HepG2 (cell line): ENCODE measurements around the gene GHRHR. TPM values are rescaled to one million over a fixed set of nuclear protein-coding genes. Genes with fewer than 3 reads are reported as not detected.

Experiments used
- ATAC-seq: fragments of 200-7000 bp; cut with Tn5 transposase; 3 replicates; pipeline ENCODE4 v1.9.1; 2020; ENCODE audit warnings: mild to moderate bottlenecking, moderate library complexity
- BruUV-seq: library from RNA; stranded (reverse); fragments of 400-500 nt; replicated peaks from 2 replicates; lab custom pipeline; 2021; lab: Mats Ljungman, UMichigan
- CTCF ChIA-PET: fragments of 300-600 bp; formaldehyde crosslinking; extraction: SDS; loops from one replicate; lab custom pipeline; 2021; ENCODE audit warnings: low total read pairs, inconsistent platforms, low intra/inter-chr PET ratio; lab: Yijun Ruan, JAX
- POLR2A ChIA-PET: fragments of 350-600 bp; sonication (Branson Sonifier 250); formaldehyde crosslinking; loops from one replicate; lab custom pipeline; 2020; ENCODE audit warnings: antibody characterized with exemption, inconsistent platforms; lab: Yijun Ruan, JAX
- DNase-seq: peaks from one replicate; pipeline ENCODE4 v3.0.0-alpha.2; 2015; ENCODE audit warnings: low spot score
- FAIRE-seq: peaks from 3 replicates; lab custom pipeline; 2011; peaks lifted over from hg19 to GRCh38; lab: Jason Lieb, UNC
- H2AFZ ChIP-seq: one replicate; pipeline ENCODE4 v1.6.1; 2011; ENCODE audit warnings: low read length, inconsistent platforms
- H3K27ac ChIP-seq: fragments of 300-600 bp; 3 replicates; pipeline ENCODE4 v1.8.0; 2011; ENCODE audit warnings: mixed run types, mild to moderate bottlenecking, mixed read lengths, low read length, inconsistent platforms; ENCODE audit not compliant: insufficient read depth; ENCODE audit errors: extremely low read length
- H3K27me3 ChIP-seq, 2 experiments: fragments of 200-600 bp in 1 of 2; 2 replicates in 1 of 2; 3 replicates in 1 of 2; pipeline versions ENCODE4 v1.6.0 to v1.8.0; 2011; ENCODE audit warnings: low read length in 2 of 2, mild to moderate bottlenecking in 2 of 2, moderate library complexity in 2 of 2, inconsistent platforms in 1 of 2; ENCODE audit not compliant: insufficient read depth in 2 of 2, control insufficient read depth in 1 of 2
- H3K36me3 ChIP-seq, 2 experiments: fragments of 200-600 bp in 1 of 2; replicated peaks in 1 of 2; 2 replicates in 1 of 2; 3 replicates in 1 of 2; pipeline versions ENCODE4 v1.5.1 to v1.8.0; 2011; ENCODE audit warnings: low read length in 2 of 2, inconsistent platforms in 1 of 2; ENCODE audit not compliant: insufficient read depth in 2 of 2, control insufficient read depth in 1 of 2
- H3K4me1 ChIP-seq: 2 replicates; pipeline ENCODE4 v1.5.1; 2012; ENCODE audit warnings: low read length, inconsistent platforms; ENCODE audit not compliant: insufficient read depth
- H3K4me2 ChIP-seq: 2 replicates; pipeline ENCODE4 v1.6.0; 2011; ENCODE audit warnings: low read depth, low read length, inconsistent platforms
- H3K4me3 ChIP-seq, 3 experiments: fragments of 200-600 bp in 1 of 3; sonication (generic), shearing (Covaris generic) in 1 of 3; replicated peaks in 1 of 3; 2 replicates each; pipeline ENCODE4 v1.5.1; 2011 to 2016; ENCODE audit warnings: low read length in 3 of 3, inconsistent platforms in 2 of 3, low read depth in 2 of 3, mild to moderate bottlenecking in 2 of 3, control low read depth in 1 of 3, mixed read lengths in 1 of 3; ENCODE audit not compliant: insufficient read depth in 1 of 3
- H3K79me2 ChIP-seq: one replicate; pipeline ENCODE4 v1.6.1; 2011; ENCODE audit warnings: low read length, inconsistent platforms; ENCODE audit not compliant: insufficient read depth
- H3K9ac ChIP-seq: 2 replicates; pipeline ENCODE4 v1.6.0; 2011; ENCODE audit warnings: mild to moderate bottlenecking, low read depth, low read length, inconsistent platforms; ENCODE audit not compliant: insufficient read depth
- H3K9me3 ChIP-seq: 2 replicates; pipeline ENCODE4 v1.5.1; 2012; ENCODE audit warnings: mild to moderate bottlenecking, low read length
- H4K20me1 ChIP-seq: 2 replicates; pipeline ENCODE4 v1.6.0; 2011; ENCODE audit warnings: inconsistent platforms, mild to moderate bottlenecking, low read length, moderate library complexity; ENCODE audit not compliant: insufficient read depth
- AHR ChIP-seq: IDR thresholded peaks from 2 replicates; pipeline ENCODE4 v1.6.1; 2018; ENCODE audit warnings: missing genetic modification reagents, missing compliant biosample characterization
- BCL6 ChIP-seq: IDR thresholded peaks from 2 replicates; pipeline ENCODE4 v1.6.1; 2016; ENCODE audit warnings: missing genetic modification reagents, missing compliant biosample characterization
- CHD4 ChIP-seq: fragments of 200-600 bp; sonication (generic); IDR thresholded peaks from 2 replicates; pipeline ENCODE4 v1.7.0; 2017; ENCODE audit warnings: mild to moderate bottlenecking, low read length, borderline replicate concordance
- FOSL2 ChIP-seq: sonication (generic); formaldehyde crosslinking; IDR thresholded peaks from 2 replicates; pipeline ENCODE4 v1.4.0; 2020; ENCODE audit warnings: missing genetic modification reagents
- IKZF4 ChIP-seq: sonication (generic); formaldehyde crosslinking; IDR thresholded peaks from 2 replicates; pipeline ENCODE4 v1.5.1; 2020; ENCODE audit warnings: borderline replicate concordance, mild to moderate bottlenecking, low read depth, missing genetic modification reagents; ENCODE audit errors: not compliant biosample characterization
- KLF15 ChIP-seq: sonication (generic); formaldehyde crosslinking; IDR thresholded peaks from 2 replicates; pipeline ENCODE4 v1.8.1; 2023; ENCODE audit warnings: borderline replicate concordance, mild to moderate bottlenecking, inconsistent platforms, missing genetic modification reagents, mixed read lengths
- MAZ ChIP-seq, 2 experiments: sonication (generic) in 1 of 2; formaldehyde crosslinking in 1 of 2; IDR thresholded peaks; 2 replicates each; pipeline versions ENCODE4 v1.5.0 to v1.6.1; 2012 to 2020; ENCODE audit warnings: low read depth in 2 of 2, mild to moderate bottlenecking in 2 of 2, borderline replicate concordance in 1 of 2, improper control_type of control experiment in 1 of 2, low read length in 1 of 2, missing genetic modification reagents in 1 of 2, moderate library complexity in 1 of 2
- PHB2 ChIP-seq: fragments of 450-650 bp; IDR thresholded peaks from 2 replicates; pipeline ENCODE4 v1.6.1; 2018; ENCODE audit not compliant: partially characterized antibody
- POGZ ChIP-seq: sonication (generic); formaldehyde crosslinking; IDR thresholded peaks from 2 replicates; pipeline ENCODE4 v1.4.0; 2020; ENCODE audit warnings: mild to moderate bottlenecking, missing genetic modification reagents
- RBAK ChIP-seq: sonication (generic); formaldehyde crosslinking; IDR thresholded peaks from 2 replicates; pipeline ENCODE4 v1.5.1; 2020; ENCODE audit warnings: mild to moderate bottlenecking, missing genetic modification reagents
- SMARCC2 ChIP-seq: fragments of 450-650 bp; IDR thresholded peaks from 2 replicates; pipeline ENCODE4 v1.6.1; 2017; ENCODE audit warnings: antibody characterized with exemption, mild to moderate bottlenecking
- ZFYVE20 ChIP-seq: sonication (generic); formaldehyde crosslinking; IDR thresholded peaks from 2 replicates; pipeline ENCODE4 v1.8.0; 2023; ENCODE audit warnings: low read depth, mild to moderate bottlenecking, moderate library complexity, missing genetic modification reagents, borderline replicate concordance
- ZNF180 ChIP-seq: sonication (generic); formaldehyde crosslinking; IDR thresholded peaks from 2 replicates; pipeline ENCODE4 v1.4.0; 2020; ENCODE audit warnings: low read depth, missing genetic modification reagents, borderline replicate concordance
- ZNF607 ChIP-seq: sonication (generic); formaldehyde crosslinking; IDR thresholded peaks from 2 replicates; pipeline ENCODE4 v1.5.1; 2020; ENCODE audit warnings: missing genetic modification reagents, mild to moderate bottlenecking, borderline replicate concordance
- ZNF644 ChIP-seq: IDR thresholded peaks from 2 replicates; pipeline ENCODE4 v1.6.1; 2016; ENCODE audit warnings: low read depth
- ZNF670 ChIP-seq: sonication (generic); formaldehyde crosslinking; IDR thresholded peaks from 2 replicates; pipeline ENCODE4 v1.8.0; 2022; ENCODE audit warnings: mild to moderate bottlenecking, missing genetic modification reagents, borderline replicate concordance
- ZNF883 ChIP-seq: sonication (generic); formaldehyde crosslinking; IDR thresholded peaks from 2 replicates; pipeline ENCODE4 v1.5.1; 2020; ENCODE audit warnings: mild to moderate bottlenecking, missing genetic modification reagents; ENCODE audit errors: not compliant biosample characterization
- ZNF891 ChIP-seq: sonication (generic); formaldehyde crosslinking; IDR thresholded peaks from 2 replicates; pipeline ENCODE4 v1.5.0; 2020; ENCODE audit warnings: mild to moderate bottlenecking, missing genetic modification reagents
- ZSCAN12 ChIP-seq: sonication (generic); formaldehyde crosslinking; IDR thresholded peaks from 2 replicates; pipeline ENCODE4 v1.9.0; 2021; ENCODE audit warnings: mild to moderate bottlenecking, missing genetic modification reagents
- WGBS: methylation state at CpG from one replicate; pipeline ENCODE4 v1.1.6; 2017; ENCODE audit warnings: low lambda C conversion rate; 5-methylcytosine and 5-hydroxymethylcytosine counted together
- in situ Hi-C: cut with HindIII; loops from 2 replicates; pipeline ENCODE4 v1.10.0; 2017; ENCODE audit warnings: low pct_unique_long_range_greater_than_20kb; ENCODE audit not compliant: extremely low pct_ligation_motif_present
- intact Hi-C: fragments of 100-400 bp; cut with micrococcal nuclease; formaldehyde crosslinking; loops from one replicate; pipeline ENCODE4 v1.10.0; 2022; ENCODE audit not compliant: unreplicated experiment
- polyA plus RNA-seq, 8 experiments: library from polyadenylated mRNA; depleted of rRNA in 3 of 8; stranded (reverse) in 7 of 8; unstranded in 1 of 8; fragments of >200 nt; fragmentation: Illumina TruSeq in 4 of 8; extraction: Trizol in 4 of 8; gene quantifications; 2 replicates each; pipeline versions ENCODE4 v1.2.1 to v1.2.3, GENCODE V29; 2011 to 2016; ENCODE audit warnings: low read depth in 4 of 8, missing spikeins in 1 of 8, mixed read lengths in 1 of 8; ENCODE audit not compliant: insufficient read depth in 1 of 8
- total RNA-seq, 5 experiments: library from RNA; depleted of rRNA; stranded (reverse); fragments of >200 nt; fragmentation: Illumina TruSeq; extraction: Trizol; gene quantifications; 2 replicates each; pipeline ENCODE4 v1.2.3, GENCODE V29; 2016; ENCODE audit warnings: low read depth in 1 of 5
- TF ChIP-seq, protein P1 (sequence below): sonication (generic); formaldehyde crosslinking; IDR thresholded peaks from 2 replicates; pipeline ENCODE4 v1.4.0; 2020; ENCODE audit warnings: missing genetic modification reagents
- TF ChIP-seq, protein P2 (sequence below): sonication (generic); formaldehyde crosslinking; IDR thresholded peaks from 2 replicates; pipeline ENCODE4 v1.4.0; 2020; ENCODE audit warnings: missing genetic modification reagents
- TF ChIP-seq, protein P3 (sequence below): sonication (generic); formaldehyde crosslinking; IDR thresholded peaks from 2 replicates; pipeline ENCODE4 v1.5.0; 2020; ENCODE audit warnings: missing genetic modification reagents

The GHRHR gene
- total and polyA plus RNA-seq, 2 of the 13 experiments (the other 11 are each of a cell fraction or from before 2014, with no cell fraction given) = not detected

DNA sequence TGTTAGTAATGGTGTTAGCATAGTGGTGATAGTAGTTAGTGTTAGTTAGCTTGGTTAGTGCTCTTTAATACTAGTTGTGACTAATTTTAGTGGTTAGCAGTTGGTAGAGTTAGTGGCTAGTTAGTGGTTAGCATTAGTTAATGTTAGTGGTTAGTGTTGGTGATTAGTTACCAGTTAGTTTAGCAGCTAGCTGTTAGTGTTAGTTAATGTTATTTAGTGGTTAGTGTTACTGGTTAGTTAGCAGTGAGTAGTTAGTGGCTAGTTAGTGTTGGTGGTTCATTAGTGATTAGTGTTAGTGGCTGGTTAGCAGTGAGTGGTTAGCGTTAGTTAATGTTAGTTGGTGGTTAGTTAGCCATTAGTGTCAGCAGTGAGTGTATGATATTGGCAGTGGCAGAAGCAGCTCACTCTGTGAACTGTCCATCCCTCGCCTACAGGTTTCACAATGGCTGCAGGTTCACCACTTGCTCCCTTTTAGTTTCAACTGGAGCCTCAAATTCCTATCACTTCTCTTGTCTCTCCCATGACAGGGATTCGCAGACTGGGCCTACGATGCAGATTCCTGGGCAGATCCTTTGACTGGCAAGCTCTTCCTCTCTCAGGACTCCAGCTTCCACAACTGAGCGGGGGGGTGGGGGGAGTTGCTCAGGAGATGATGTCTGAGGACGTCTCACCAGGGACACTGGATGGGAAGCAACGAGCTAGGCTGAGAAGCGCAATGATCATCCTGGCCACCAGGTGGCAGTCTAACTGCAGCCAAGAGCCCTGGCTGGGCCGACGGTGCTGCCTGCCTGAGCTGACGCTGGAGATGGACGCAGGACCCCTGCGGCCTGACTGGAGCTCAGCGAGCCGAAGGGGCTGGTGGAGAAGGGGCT is 19.5 kb downstream of the GHRHR start:
- in situ Hi-C loops (loop anchor here (5.0 to 25.0 kb wide), 2 partner anchors 139 to 754 kb away; no protein-coding TSS in a partner anchor), intact Hi-C loops (loop anchor here (1.0 kb wide), 1 partner anchor 139 kb away; no protein-coding TSS in a partner anchor)
- Histone ChIP-seq H4K20me1 (no peaks in the 10 kb centered on the region), H3K4me2 (no peak overlapping the region), H3K9ac (no peak overlapping the region), H3K9me3 (no peaks in the 10 kb centered on the region), H3K27me3 (peaks cover 0 to 7% of the 10 kb centered on the region in 2 experiments; a peak in 1 of 5 replicates), H3K4me1 (no peaks in the 10 kb centered on the region), H3K4me3 (no peak overlapping the region), H2AFZ (no peak overlapping the region), H3K27ac (no peak overlapping the region), H3K36me3 (no peaks in the 10 kb centered on the region), H3K79me2 (no peaks in the 10 kb centered on the region)
- DNase-seq = peak; percentile 39
- POLR2A ChIA-PET = interaction anchor here (1.0 kb wide), 1 partner anchor 139 kb away, joined by 4 read pairs; no protein-coding TSS in a partner anchor
- no TSS peak for BruUV-seq
- peak; percentile 73 for FAIRE-seq
- CTCF ChIA-PET = interaction anchor here (2.1 kb wide), 1 partner anchor 139 kb away, joined by 22 read pairs; no protein-coding TSS in a partner anchor
- ATAC-seq = peak; percentile 94
- 8% methylated on average over 12 of the region's 15 CpGs for WGBS
- TF ChIP-seq ZNF670 (CRISPR knock-in tag) (no peak), KLF15 (CRISPR knock-in tag) (no peak), ZNF644 (CRISPR knock-in tag) (no peak), POGZ (CRISPR knock-in tag) (no peak), RBAK (no peak), FOSL2 (CRISPR knock-in tag) (peak; percentile 21; the same call in 1 of the 2 replicates), CHD4 (no peak), ZNF180 (no peak), BCL6 (no peak), MAZ (IDR thresholded peaks at IDR 0.05; ENCODE audit: borderline replicate concordance, low read depth, low read length) (no peak), MAZ (CRISPR knock-in tag; IDR thresholded peaks at IDR 0.05; ENCODE audit: low read depth) (no peak), ZNF883 (CRISPR knock-in tag) (peak; percentile 31), ZSCAN12 (CRISPR knock-in tag) (no peak), IKZF4 (CRISPR knock-in tag) (no peak), ZNF607 (CRISPR knock-in tag) (no peak), AHR (CRISPR knock-in tag) (no peak), ZNF891 (CRISPR knock-in tag) (no peak), SMARCC2 (no peak), PHB2 (no peak), ZFYVE20 (CRISPR knock-in tag) (no peak)
- TF ChIP-seq, protein P1, sequence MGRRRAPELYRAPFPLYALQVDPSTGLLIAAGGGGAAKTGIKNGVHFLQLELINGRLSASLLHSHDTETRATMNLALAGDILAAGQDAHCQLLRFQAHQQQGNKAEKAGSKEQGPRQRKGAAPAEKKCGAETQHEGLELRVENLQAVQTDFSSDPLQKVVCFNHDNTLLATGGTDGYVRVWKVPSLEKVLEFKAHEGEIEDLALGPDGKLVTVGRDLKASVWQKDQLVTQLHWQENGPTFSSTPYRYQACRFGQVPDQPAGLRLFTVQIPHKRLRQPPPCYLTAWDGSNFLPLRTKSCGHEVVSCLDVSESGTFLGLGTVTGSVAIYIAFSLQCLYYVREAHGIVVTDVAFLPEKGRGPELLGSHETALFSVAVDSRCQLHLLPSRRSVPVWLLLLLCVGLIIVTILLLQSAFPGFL (CRISPR knock-in tag) = no peak
- TF ChIP-seq, protein P2, sequence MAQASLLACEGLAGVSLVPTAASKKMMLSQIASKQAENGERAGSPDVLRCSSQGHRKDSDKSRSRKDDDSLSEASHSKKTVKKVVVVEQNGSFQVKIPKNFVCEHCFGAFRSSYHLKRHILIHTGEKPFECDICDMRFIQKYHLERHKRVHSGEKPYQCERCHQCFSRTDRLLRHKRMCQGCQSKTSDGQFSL (CRISPR knock-in tag) = no peak
- TF ChIP-seq, protein P3, sequence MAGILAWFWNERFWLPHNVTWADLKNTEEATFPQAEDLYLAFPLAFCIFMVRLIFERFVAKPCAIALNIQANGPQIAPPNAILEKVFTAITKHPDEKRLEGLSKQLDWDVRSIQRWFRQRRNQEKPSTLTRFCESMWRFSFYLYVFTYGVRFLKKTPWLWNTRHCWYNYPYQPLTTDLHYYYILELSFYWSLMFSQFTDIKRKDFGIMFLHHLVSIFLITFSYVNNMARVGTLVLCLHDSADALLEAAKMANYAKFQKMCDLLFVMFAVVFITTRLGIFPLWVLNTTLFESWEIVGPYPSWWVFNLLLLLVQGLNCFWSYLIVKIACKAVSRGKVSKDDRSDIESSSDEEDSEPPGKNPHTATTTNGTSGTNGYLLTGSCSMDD = no peak
